GM12873 (cell line): ENCODE results near the gene ZBED4.

ENCODE experiments used
- TF ChIP-seq, protein P1 (sequence below): IDR thresholded peaks from 2 replicates; pipeline ENCODE4 v1.5.1; 2012; ENCODE audit warnings: low read depth, mild to moderate bottlenecking, moderate library complexity, low read length, control low read depth; ENCODE audit not compliant: insufficient read depth; ENCODE audit errors: missing control alignments

Gene ZBED4

DNA sequence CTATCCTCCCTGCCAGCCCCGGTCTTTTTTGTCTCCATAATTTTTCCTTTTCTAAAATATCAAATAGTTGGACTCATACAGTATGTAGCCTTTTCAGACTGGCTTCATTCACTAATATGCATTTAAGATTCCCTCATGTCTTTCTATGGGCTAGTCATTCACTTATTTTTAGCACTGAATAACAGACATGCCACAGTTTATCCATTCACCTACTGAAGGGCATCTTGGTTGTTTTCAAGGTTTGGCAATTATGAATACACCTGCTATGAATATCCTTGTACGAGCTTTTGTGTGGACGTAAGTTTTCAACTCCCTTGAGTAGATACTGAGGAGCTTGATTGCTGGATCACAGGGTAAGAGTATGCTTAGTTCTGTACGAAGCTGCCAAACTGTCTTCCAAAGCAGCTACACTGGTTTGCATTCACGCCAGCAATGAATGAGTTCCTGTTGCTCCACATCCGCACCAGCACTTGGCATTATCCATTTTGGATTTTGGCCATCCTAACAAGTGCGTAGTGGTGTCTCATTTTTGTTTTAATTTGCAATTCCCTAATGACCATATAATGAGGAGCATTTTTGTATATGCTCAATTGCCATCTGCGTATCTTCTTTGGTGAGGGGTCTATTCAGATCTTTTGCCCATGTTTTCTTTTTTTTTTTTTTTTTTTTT lies 43.5 kb downstream of the ZBED4 start:
- TF ChIP-seq, protein P1, sequence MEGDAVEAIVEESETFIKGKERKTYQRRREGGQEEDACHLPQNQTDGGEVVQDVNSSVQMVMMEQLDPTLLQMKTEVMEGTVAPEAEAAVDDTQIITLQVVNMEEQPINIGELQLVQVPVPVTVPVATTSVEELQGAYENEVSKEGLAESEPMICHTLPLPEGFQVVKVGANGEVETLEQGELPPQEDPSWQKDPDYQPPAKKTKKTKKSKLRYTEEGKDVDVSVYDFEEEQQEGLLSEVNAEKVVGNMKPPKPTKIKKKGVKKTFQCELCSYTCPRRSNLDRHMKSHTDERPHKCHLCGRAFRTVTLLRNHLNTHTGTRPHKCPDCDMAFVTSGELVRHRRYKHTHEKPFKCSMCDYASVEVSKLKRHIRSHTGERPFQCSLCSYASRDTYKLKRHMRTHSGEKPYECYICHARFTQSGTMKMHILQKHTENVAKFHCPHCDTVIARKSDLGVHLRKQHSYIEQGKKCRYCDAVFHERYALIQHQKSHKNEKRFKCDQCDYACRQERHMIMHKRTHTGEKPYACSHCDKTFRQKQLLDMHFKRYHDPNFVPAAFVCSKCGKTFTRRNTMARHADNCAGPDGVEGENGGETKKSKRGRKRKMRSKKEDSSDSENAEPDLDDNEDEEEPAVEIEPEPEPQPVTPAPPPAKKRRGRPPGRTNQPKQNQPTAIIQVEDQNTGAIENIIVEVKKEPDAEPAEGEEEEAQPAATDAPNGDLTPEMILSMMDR = no peak

DNA sequence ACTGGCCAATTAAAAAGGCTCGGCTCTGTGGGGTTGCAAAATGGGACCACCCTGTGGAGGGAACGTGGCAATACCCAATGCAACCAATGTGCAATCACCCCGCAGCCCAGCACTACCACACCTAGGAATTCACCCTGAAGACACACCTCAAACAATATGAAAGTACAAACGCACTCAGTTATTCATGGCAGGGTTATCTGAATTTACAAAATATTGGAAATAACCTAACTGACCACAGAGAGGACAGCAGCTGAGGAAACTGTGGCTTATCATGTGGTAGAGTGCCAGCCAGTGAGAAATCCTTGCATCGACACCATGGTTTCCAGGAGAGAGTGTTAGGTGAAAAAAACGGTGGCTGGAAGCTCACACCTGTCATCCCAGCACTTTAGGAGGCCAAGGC lies 45.9 kb downstream of the ZBED4 start:
- TF ChIP-seq, protein P1 = no peak

DNA sequence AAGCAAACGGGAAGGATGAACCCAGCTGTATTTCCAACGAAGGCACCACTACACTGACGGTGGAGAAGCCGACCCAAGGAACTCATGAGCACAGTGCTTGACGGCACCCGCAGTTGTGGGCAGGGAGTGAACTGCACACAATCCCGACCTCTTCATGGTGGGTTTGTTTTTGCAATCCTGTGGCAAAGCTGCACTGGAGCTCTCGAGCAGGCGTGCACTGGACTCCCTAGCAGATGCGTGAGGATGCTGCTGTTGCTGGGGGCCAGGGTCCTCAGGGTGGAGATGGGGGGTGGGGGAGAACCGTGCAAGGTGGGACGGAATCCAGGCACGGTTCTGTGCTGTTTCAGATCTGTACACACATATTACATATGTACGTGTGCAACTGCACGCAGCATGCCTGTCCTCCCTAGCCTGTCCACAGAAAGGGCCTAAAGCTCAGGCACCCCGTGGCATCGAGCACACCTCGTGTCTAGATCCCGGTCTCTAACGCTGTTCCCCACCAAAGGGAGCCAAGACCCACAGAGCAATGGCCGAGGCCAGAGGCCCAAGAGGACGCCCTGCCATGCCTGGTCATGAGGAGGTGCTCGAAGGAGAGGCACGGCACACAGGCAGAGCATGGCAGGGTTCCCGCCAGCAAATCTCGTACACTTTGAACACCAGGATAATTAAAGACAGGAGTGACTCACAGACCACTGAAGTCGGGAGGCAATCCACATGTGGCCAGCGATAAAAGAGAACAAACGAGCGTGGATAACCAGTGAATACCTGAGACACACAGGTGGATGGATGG lies 47.0 kb downstream of the ZBED4 start:
- TF ChIP-seq, protein P1 = no peak

DNA sequence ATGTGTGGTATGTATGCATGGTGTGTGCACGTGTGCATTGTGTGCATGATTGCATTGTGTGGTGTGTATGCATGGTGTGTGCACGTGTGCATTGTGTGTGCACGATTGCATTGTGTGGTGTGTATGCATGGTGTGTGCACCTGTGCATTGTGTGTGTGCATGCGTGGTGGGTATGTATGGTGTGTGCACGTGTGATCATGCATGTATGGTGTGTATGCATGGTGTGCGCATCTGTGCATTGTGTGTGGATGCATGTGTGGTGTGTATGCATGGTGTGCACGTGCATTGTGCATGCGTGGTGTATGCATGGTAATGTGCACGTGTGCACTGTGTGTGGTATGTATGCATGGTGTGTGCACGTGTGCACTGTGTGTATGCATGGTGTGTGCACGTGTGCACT lies 47.8 kb downstream of the ZBED4 start:
- TF ChIP-seq, protein P1 = no peak

DNA sequence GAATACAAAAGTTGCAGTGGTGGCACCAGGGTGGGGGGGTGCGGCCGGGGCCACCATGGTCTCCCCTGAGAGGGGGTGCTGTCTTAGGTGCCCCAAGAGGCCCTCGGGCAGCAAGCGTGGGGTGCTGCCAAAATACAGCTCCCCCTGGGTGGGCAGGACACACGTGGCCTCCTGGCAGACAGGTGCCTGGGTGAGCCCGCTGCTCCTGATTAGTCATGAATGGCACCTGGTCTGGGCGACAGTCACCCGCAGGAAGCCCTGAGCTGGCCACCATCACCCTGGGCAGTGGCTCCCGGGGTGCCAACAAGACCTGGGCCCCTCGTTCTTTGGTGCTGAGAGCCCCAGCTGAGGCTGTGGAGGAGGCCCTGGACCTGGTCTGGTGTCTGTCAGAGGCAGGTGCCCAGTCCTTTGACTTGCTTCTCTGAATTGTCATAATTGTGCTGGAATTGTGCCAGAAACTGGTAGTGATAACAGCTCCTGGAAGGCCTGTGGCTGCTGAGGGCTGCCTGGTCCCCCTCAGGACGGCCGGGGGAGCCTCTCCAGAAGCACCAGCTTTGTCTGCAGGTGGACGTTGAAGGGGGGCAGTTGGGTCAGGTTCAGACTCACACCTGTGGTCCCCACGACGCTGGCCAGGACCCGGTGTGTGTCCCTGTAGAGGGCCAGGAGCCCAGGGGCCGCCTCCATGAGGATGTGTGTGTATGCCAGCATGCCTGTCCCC lies 49.8 kb downstream of the ZBED4 start:
- TF ChIP-seq, protein P1 = no peak

DNA sequence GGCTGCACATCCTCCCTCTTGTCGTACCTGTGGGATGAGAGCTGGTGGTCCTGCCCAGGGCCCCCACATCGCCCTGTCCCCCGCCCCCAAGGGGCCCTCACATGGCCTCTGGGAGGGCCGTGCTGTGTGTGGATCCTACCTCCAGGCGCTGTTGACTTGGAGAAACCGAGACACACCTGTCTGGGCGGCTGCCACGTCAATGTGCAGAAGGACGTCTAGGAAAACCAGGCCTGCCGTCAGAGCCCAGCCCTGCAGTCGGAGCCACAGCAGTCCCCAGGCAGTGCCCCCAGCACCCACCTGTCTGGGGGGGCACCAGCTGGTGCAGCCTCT lies 50.4 kb downstream of the ZBED4 start:
- TF ChIP-seq, protein P1 = no peak

DNA sequence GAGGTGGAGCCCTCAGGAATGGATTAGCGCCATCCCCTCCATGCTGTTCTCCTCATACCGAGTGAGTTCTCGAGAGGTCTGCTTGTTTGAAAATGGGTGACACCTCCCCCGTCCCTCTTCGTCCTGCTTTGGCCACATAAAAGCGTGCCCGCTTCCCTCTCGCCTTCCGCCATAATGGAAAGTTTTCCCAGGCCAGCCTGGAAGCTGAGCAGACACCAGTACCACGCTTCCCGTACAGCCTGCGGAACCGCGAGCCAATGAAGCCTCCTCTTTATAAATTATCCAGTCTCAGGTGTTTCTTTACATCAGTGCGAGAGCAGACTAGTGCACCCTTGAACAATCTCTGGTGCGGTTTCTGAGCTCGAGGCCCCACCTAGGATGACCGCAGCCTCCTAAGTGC lies 51.8 kb downstream of the ZBED4 start:
- TF ChIP-seq, protein P1 = no peak
